Stimulated activated CD4-positive, alpha-beta T cell treated with anti-CD3 and anti-CD28 coated beads, Interleukin-12 subunit alpha, Interleukin-12 subunit beta, amount 100 ng/mL, for 48 hours (primary cell): Measurements from ENCODE around the gene SRF.
A peak's percentile ranks its signal among the peaks of the same experiment; 100 is the strongest.
"Not testable (repeated sequence)": the region's sequence is repeated elsewhere in the genome, so short reads cannot be mapped to it uniquely, and the experiment has no call there.

Experiments
- DNase-seq, 3 donors: peaks; one replicate each; pipeline ENCODE4 v3.0.0-alpha.2; 2020; ENCODE audit warnings: low read depth in 2 of 3, low spot score in 1 of 3

The SRF gene

DNA sequence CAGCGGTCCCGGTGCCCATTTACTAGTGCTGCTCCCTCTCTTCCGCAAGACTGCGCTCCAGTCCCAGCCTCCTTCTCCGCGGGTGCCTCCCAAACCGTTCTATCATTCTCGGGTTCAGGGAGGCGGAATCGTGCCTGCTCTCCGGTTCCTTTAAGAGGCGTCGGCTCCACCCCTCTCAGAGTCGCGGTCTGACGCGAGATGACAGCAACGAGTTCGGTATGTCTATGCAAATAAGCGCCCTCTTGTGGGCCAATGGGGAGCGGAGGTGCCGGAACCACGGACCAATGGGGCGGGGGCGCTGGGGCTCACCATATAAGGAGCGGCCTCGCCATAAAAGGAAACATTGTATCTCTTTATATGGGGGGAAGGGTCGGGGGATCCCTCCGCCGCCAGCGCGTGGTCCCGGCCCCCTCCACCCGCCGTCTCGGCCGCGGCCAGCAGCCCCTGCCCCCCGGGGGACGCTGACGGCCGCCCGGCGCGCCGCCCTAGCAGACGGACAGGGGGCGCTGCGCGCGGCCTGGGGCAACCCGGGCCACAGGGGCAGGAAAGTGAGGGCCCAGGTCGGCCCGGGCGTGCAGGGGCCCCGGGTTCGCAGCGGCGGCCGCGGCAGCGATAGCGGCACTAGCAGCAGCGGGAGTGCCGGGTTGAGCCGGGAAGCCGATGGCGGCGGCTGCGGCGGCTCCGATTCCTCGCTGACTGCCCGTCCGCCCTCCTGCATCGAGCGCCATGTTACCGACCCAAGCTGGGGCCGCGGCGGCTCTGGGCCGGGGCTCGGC is at the start of gene SRF:
TSS of gene SRF (plus strand) at position 339 of the 776 bp plus-strand sequence. CDS start at position 727, 388 bp downstream.
- peak; percentile 98 to 99 (median 99) for DNase-seq

DNA sequence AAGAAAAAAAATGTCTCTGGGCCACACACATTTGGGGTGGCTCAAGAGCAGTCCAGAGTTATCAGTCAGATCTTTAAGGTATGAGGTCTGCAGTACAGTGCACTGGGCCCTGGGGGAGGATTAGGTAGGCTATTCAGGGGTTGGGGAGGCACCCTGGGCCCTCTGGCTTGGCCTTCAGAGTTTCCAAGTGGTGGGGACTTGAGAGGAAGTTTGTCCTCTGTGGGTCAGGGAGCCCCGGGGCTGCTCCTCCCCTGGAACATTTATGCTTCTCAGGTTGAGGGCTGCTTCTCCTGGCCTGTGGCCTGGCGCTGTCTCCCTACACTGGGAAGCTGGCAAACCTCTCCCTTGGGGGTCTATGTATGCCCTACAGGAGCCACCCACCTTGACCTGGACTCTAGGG is 48.9 kb upstream of the SRF start:
- DNase-seq: no peak

DNA sequence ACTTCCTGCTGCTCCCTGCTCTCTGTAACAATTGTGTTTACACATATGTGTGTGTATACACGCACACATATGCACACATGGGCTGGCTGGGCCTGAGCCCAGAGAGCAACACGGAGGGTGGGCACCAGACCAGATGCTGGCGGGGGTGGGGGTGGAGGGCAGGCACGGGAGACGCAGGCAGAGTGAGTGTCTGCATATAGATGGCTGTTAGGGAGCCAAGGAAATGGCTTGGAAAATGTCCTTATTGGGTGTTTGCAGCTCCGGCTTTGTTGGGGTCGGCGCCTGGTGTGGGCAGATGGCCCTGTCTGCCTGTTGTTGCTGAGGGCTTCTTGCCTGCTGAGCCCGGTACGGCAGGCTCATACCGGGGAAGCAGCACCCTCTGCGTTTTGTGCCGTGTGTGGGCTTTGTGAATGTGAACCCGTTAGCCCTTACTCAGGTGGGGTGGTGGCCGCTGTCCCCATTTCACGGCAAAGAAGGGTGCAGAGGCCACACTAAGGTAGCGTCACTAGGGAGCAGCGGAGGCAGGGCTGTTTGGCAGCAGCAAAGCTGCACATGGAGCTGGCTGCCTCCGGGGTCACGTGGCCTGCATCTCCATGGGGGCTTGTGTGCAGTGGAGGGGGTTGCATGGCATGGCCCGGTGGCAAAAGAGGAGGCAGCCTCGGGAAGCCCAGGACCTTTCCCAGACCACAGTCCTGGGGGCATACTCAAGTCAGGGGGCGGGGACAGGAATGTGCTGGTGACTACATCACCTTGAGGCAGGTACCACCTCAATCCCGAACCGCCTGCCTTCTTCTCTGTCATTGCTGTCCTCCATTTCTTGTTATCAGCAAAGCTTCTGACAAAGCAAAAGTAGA is 47.4 kb upstream of the SRF start:
- no peak for DNase-seq

GRCh38 chr6:43124481-43124880 is 46.6 kb upstream of the SRF start:
- DNase-seq: no peak

DNA sequence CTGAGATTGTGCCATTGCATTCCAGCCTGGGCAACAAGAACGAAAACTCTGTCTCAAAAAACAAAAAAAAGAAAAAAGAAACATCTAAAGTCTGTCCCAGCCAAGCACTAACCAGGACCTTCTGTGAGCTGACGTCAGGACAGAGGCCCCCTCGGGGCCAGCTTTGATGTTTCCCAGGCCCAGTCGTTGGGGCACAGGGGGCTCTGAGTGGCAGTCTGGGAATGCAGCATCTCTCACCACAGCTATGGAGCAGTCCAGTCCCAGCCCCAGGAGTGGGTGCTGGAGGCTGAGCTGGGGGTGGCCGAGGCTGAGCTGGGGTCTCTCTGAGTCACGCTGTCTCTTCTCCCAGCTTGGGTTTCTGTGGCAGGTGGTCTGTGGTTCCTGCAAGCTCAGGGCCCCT is 46.0 kb upstream of the SRF start:
- no peak for DNase-seq

- no peak for DNase-seq
Observed at GRCh38 chr6:43125555-43125954, 45.5 kb upstream of the SRF start.

DNA sequence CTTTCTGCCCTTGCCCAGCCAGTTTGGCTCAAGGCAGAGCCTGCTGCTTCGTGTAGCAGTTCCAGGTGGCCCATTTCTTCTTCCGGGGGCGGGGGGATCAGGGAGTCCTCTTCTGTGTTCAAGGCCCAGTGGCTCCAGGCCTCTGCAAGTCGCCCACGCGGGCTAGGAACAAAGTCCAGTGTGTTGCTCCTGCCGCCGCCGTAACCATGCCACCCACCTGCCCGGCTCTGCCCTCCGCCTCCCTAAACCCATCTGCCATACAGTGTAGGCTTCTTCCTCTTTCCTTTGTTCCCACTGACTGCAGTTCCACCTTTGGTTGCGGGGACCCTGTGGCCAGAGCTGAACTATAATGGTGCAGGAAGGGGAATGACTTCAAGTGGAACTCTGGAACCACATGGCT is 43.9 kb upstream of the SRF start:
- DNase-seq: no peak

GRCh38 chr6:43127877-43128276 is 43.2 kb upstream of the SRF start:
- DNase-seq: no peak

- no peak for DNase-seq
Observed at GRCh38 chr6:43128926-43129325, 42.1 kb upstream of the SRF start.

DNA sequence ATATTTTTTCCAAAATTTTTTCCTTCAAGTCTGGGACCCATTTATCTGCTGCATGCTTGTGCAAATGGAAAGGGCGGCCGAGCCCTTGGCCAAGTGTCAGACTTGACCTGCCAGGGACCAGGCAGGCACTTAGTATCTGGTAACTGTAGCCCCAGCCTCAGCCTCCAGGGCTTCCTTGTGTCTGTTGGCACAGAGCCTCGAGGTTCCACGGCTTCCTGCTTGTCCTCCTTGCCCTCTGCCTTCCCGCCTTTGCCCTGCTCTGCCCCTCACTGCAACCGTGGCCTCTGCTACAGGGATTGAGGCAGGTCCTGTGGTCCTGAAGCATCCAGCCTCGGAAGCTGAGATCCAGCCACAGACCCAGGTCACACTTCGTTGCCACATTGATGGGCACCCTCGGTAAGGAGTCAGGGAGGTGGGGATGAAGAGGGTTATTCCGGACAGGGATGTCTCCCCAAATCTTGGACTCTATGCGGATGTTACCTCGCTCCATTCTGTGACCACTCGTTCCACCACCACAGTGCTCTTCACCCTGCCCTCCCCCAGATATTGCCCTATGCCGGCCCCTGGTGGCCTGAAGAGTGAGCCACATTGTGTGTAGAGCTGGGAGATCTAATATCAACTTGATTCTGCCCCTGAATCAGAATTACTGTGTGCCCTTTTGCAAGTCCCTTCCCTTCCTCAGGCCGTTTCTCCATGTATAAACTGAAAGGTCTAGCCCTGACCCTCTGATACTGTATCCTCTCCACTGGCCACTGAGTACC is 41.5 kb upstream of the SRF start:
- DNase-seq: no peak

- DNase-seq: no peak
Observed at GRCh38 chr6:43130429-43130828, 40.6 kb upstream of the SRF start.

DNA sequence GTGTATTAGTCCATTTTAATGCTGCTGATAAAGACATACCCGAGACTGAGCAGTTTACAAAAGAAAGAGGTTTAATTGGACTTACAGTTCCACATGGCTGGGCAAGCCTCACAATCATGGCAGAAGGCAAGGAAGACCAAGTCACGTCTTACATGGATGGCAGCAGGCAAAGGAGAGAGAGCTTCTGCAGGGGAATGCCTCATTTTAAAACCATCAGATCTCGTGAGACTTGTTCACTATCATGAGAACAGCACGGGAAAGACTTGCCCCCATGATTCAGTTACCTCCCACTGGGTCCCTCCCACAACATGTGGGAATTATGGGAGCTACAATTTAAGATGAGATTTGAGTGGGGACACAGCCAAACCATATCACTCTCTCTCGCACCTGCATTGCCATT is 39.7 kb upstream of the SRF start:
- not testable (repeated sequence) for DNase-seq

DNA sequence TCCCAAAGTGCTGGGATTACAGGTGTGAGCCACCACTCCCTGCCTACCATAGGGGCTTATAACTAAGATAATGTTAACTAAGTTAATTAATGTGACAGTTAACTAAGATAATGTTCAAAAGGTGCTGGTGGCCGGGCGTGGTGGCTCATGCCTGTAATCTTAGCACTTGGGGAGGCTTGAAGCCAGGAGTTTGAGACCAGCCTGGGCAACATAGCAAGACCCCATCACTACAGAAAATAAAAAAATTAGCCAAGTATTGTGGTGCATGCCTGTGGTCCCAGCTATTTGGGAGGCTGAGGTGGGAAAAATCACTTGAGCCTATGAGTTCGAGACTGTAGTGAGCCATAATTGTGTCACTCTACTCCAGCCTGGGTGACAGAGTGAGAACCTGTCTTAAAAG is 32.8 kb upstream of the SRF start:
- DNase-seq: no peak

DNA sequence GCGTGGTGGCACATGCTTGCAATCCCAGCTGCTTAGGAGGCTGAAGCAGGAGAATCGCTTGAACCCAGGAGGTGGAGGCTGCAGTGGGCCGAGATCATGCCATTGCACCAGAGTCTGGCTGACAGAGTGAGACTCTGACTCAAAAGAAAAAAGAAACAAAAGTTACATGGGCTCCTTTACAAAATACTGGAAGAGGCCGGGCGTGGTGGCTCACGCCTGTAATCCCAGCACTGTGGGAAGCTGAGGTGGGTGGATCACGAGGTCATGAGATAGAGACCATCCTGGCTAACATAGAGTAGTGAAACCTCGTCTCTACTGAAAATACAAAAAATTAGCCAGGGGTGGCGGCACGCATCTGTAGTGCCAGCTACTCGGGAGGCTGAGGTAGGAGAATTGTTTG is 31.1 kb upstream of the SRF start:
- DNase-seq: not testable (repeated sequence)

DNA sequence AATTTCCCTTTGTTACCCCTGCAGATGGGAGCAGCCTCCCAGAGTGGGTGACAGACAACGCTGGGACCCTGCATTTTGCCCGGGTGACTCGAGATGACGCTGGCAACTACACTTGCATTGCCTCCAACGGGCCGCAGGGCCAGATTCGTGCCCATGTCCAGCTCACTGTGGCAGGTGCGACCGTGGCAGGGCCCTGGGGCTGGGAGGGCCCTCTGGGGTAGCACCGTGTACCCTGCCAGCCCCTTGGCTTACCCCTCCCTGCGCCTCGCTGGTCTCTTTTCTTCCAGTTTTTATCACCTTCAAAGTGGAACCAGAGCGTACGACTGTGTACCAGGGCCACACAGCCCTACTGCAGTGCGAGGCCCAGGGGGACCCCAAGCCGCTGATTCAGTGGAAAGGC is 29.4 kb upstream of the SRF start:
- no peak for DNase-seq

- no peak for DNase-seq
Observed at GRCh38 chr6:43142101-43142500, 29.0 kb upstream of the SRF start.

DNA sequence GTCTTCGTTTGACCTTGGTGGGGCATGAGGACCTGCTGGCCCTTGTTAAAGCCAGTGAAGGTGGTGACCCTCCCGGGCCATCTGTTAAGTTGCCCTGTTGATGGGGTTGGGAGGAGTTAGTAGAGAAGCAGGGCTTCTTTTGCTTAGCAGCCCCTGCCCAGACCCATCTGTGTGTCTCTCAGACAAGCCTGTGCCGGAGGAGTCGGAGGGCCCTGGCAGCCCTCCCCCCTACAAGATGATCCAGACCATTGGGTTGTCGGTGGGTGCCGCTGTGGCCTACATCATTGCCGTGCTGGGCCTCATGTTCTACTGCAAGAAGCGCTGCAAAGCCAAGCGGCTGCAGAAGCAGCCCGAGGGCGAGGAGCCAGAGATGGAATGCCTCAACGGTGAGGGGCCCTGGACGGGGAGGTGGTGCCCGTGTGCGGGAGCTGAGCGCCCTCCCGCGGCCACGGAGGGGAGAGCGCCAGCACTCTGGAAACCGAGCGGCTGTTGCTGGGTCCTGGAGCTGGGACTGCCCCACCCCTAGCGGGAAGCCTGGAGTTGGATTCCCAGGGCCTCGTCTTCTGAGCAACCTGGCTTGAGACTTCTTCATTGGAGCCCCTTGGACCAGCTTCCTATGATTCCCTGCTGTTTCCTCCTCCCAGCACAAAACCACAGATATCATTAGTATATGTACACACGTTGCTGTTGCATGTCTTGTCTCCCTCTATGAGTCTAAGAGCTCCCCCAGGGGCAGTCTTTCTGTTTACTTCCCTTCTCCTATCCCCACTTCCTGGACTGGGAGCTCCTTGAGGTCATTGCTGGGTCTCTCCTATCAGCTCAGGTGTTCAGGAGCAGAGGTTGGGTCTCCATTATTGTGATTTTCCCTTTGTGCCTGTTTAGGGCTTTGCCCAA is 27.6 kb upstream of the SRF start:
- DNase-seq: peak; percentile 56 to 69 (median 68)

GRCh38 chr6:43144879-43145278 is 26.2 kb upstream of the SRF start:
- no peak for DNase-seq

- no peak for DNase-seq
Observed at GRCh38 chr6:43146261-43146660, 24.8 kb upstream of the SRF start.
